ENCODE data around the gene C1QTNF8. TPM values are rescaled to one million over a fixed set of nuclear protein-coding genes. Genes with fewer than 3 reads are reported as not detected.

Gene C1QTNF8
- total and polyA plus RNA-seq, 2 of the 13 experiments (the other 11 are each of a cell fraction or from before 2014, with no cell fraction given): 0.09 TPM; not detected in 1

- TF ChIP-seq AHDC1 (CRISPR knock-in tag; IDR thresholded peaks at IDR 0.05; ENCODE audit: borderline replicate concordance): 0 out of 2 replicates have a peak, but pooled peaks have one; percentile 50
- TF ChIP-seq STAG1 (CRISPR knock-in tag; IDR thresholded peaks at IDR 0.05): 0 out of 2 replicates have a peak, but pooled peaks have one; percentile 1
- no peak for TF ChIP-seq MED13 (CRISPR knock-in tag; IDR thresholded peaks at IDR 0.05)
- peak; percentile 81; the same call in 1 of the 2 replicates for TF ChIP-seq ZNF276 (CRISPR knock-in tag; IDR thresholded peaks at IDR 0.05; ENCODE audit: low read depth)
- TF ChIP-seq SIX1 (CRISPR knock-in tag; IDR thresholded peaks at IDR 0.05; ENCODE audit: borderline replicate concordance): no peak
- 0 out of 2 replicates have a peak, but pooled peaks have one; percentile 24 for TF ChIP-seq ZNF556 (CRISPR knock-in tag; IDR thresholded peaks at IDR 0.05; ENCODE audit: borderline replicate concordance)
- no peak for TF ChIP-seq ZNF281 (CRISPR knock-in tag; IDR thresholded peaks at IDR 0.05; ENCODE audit: borderline replicate concordance)
- TF ChIP-seq ZNF567 (CRISPR knock-in tag; IDR thresholded peaks at IDR 0.05; ENCODE audit: borderline replicate concordance): no peak
- TF ChIP-seq SOX5 (CRISPR knock-in tag; IDR thresholded peaks at IDR 0.05; ENCODE audit: borderline replicate concordance): peak; percentile 63; the same call in 1 of the 2 replicates
- TF ChIP-seq ZNF18 (CRISPR knock-in tag; IDR thresholded peaks at IDR 0.05; ENCODE audit: insufficient replicate concordance): no peak
- 0 out of 4 replicates have a peak, but pooled peaks of 1 of the 2 experiments have one; percentile 43 for TF ChIP-seq KLF16 (CRISPR knock-in tag; IDR thresholded peaks at IDR 0.05)
- peak; percentile 62 for TF ChIP-seq GATAD2A (CRISPR knock-in tag; IDR thresholded peaks at IDR 0.05)
- peak; percentile 67; the same call in 1 of the 2 replicates for TF ChIP-seq MEF2D (CRISPR knock-in tag; IDR thresholded peaks at IDR 0.05)
- no peak for TF ChIP-seq TEF (CRISPR knock-in tag; IDR thresholded peaks at IDR 0.05)
- peak; percentile 72 for TF ChIP-seq ZFX (CRISPR knock-in tag; IDR thresholded peaks at IDR 0.05; ENCODE audit: low read depth)
These were observed 19.1 kb downstream of the C1QTNF8 start (continued) for GRCh38 chr16:1076801-1077576.
